Keratinocyte (primary cell): ENCODE results near the gene TNRC6A. TPM values are rescaled to one million over a fixed set of nuclear protein-coding genes. Genes with fewer than 3 reads are reported as not detected.

Experiments used
- DNase-seq: peaks from one replicate; pipeline ENCODE4 v3.0.0-alpha.2; 2011; ENCODE audit warnings: low read depth, missing footprints, low spot score
- FAIRE-seq: peaks from 2 replicates; lab custom pipeline; 2011; peaks lifted over from hg19 to GRCh38; lab: Jason Lieb, UNC
- H2AFZ ChIP-seq: 2 replicates; pipeline ENCODE4 v1.6.0; 2012; ENCODE audit warnings: low read length, control low read depth, inconsistent platforms; ENCODE audit not compliant: control insufficient read depth
- H3K27ac ChIP-seq: 2 replicates; pipeline ENCODE4 v1.5.1; 2011; ENCODE audit warnings: low read length; ENCODE audit not compliant: control insufficient read depth, insufficient read depth
- H3K27me3 ChIP-seq: 3 replicates; pipeline ENCODE4 v1.6.0; 2011; ENCODE audit warnings: low read length; ENCODE audit not compliant: control insufficient read depth, insufficient read depth; ENCODE audit errors: extremely low read depth
- H3K36me3 ChIP-seq, 2 experiments: 2 replicates in 1 of 2; 3 replicates in 1 of 2; pipeline ENCODE4 v1.5.1; 2011; ENCODE audit warnings: low read length in 2 of 2, mild to moderate bottlenecking in 1 of 2; ENCODE audit not compliant: control insufficient read depth in 2 of 2, insufficient read depth in 2 of 2; ENCODE audit errors: extremely low read depth in 1 of 2
- H3K4me1 ChIP-seq: 3 replicates; pipeline ENCODE4 v1.5.1; 2011; ENCODE audit warnings: low read length; ENCODE audit not compliant: control insufficient read depth, insufficient read depth; ENCODE audit errors: extremely low read depth
- H3K4me2 ChIP-seq: 3 replicates; pipeline ENCODE4 v1.6.0; 2011; ENCODE audit warnings: low read depth, low read length; ENCODE audit not compliant: control insufficient read depth, insufficient read depth; ENCODE audit errors: extremely low read depth
- H3K4me3 ChIP-seq, 3 experiments: fragments of 200-600 bp in 1 of 3; sonication (generic) in 1 of 3; 2 replicates in 2 of 3; 3 replicates in 1 of 3; pipeline ENCODE4 v1.5.1; 2011 to 2016; ENCODE audit warnings: low read length in 3 of 3, mild to moderate bottlenecking in 3 of 3, control low read depth in 2 of 3, inconsistent platforms in 1 of 3, low read depth in 1 of 3, mixed read lengths in 1 of 3, mixed run types in 1 of 3, moderate library complexity in 1 of 3; ENCODE audit not compliant: control insufficient read depth in 2 of 3, insufficient read depth in 2 of 3; ENCODE audit errors: extremely low read depth in 1 of 3
- H3K79me2 ChIP-seq: 2 replicates; pipeline ENCODE4 v1.6.0; 2012; ENCODE audit warnings: low read length; ENCODE audit not compliant: control insufficient read depth, insufficient read depth
- H3K9ac ChIP-seq: 3 replicates; pipeline ENCODE4 v1.6.0; 2011; ENCODE audit warnings: low read length; ENCODE audit not compliant: control insufficient read depth, insufficient read depth; ENCODE audit errors: extremely low read depth
- H3K9me1 ChIP-seq: 3 replicates; pipeline ENCODE4 v1.6.0; 2011; ENCODE audit warnings: low read length; ENCODE audit not compliant: control insufficient read depth, insufficient read depth; ENCODE audit errors: extremely low read depth
- H3K9me3 ChIP-seq: 2 replicates; pipeline ENCODE4 v1.5.1; 2012; ENCODE audit warnings: low read depth, low read length; ENCODE audit not compliant: control insufficient read depth
- H4K20me1 ChIP-seq: 3 replicates; pipeline ENCODE4 v1.6.0; 2011; ENCODE audit warnings: low read length; ENCODE audit not compliant: control insufficient read depth, insufficient read depth; ENCODE audit errors: extremely low read depth
- CTCF ChIP-seq, 3 experiments: IDR thresholded peaks in 1 of 3; conservative IDR thresholded peaks in 1 of 3; optimal IDR thresholded peaks in 1 of 3; 2 replicates in 2 of 3; 3 replicates in 1 of 3; pipeline versions ENCODE3 to v1.5.1; 2011; ENCODE audit warnings: low read length in 3 of 3, mild to moderate bottlenecking in 3 of 3, moderate library complexity in 2 of 3, control low read depth in 1 of 3, inconsistent platforms in 1 of 3; ENCODE audit not compliant: insufficient read depth in 2 of 3; ENCODE audit errors: extremely low read depth in 1 of 3
- EZH2 ChIP-seq: IDR thresholded peaks from one replicate; pipeline ENCODE4 v1.6.1; 2012; ENCODE audit warnings: inconsistent platforms, mild to moderate bottlenecking, low read length, moderate library complexity
- dilution Hi-C: fragments of 300-500 bp; cut with MboI; formaldehyde crosslinking; loops from one replicate; pipeline ENCODE4 v1.7.0; 2020; ENCODE audit warnings: low sequenced_read_pairs; ENCODE audit not compliant: extremely low pct_ligation_motif_present
- polyA plus RNA-seq, 5 experiments: library from polyadenylated mRNA; depleted of rRNA in 3 of 5; stranded (reverse) in 3 of 5; stranded (forward) in 1 of 5; unstranded in 1 of 5; fragments of >200 nt; gene quantifications; 1 replicate in 1 of 5; 2 replicates in 3 of 5; 3 replicates in 1 of 5; pipeline versions ENCODE4 v1.2.1 to v1.2.3, GENCODE V29; 2011 to 2012; ENCODE audit warnings: missing spikeins in 2 of 5, low read depth in 1 of 5, low replicate concordance in 1 of 5

The TNRC6A gene
- polyA plus RNA-seq, 1 donor (not counting 4 experiments of a cell fraction or from before 2014, with no cell fraction given), result 23.3 TPM

GRCh38 chr16:24858219-24859041 is 129.0 kb downstream of the TNRC6A start:
- Histone ChIP-seq H3K4me1 (peaks cover 9% of the 10 kb centered on the region), H3K4me2 (no peak overlapping the region), H3K79me2 (no peaks in the 10 kb centered on the region), H3K27me3 (no peaks in the 10 kb centered on the region), H3K4me3 (no peak overlapping the region), H3K27ac (no peak overlapping the region), H3K9me1 (no peaks in the 10 kb centered on the region), H2AFZ (no peak overlapping the region), H4K20me1 (no peaks in the 10 kb centered on the region), H3K36me3 (no peaks in the 10 kb centered on the region), H3K9me3 (no peaks in the 10 kb centered on the region), H3K9ac (no peak overlapping the region)
- DNase-seq (no peak), FAIRE-seq (no peak)
- TF ChIP-seq CTCF (optimal IDR thresholded peaks at IDR 0.05 in 1 of 3, IDR thresholded peaks at IDR 0.05 in 1 of 3, conservative IDR thresholded peaks at IDR 0.05 in 1 of 3; ENCODE audit: extremely low read depth in 1 of 3, insufficient read depth in 2 of 3, low read length in 3 of 3) (no peak), EZH2 (no peak)
- dilution Hi-C loops, result no loop called here

- TF ChIP-seq CTCF (optimal IDR thresholded peaks at IDR 0.05 in 1 of 3, IDR thresholded peaks at IDR 0.05 in 1 of 3, conservative IDR thresholded peaks at IDR 0.05 in 1 of 3; ENCODE audit: extremely low read depth in 1 of 3, insufficient read depth in 2 of 3, low read length in 3 of 3) (no peak), EZH2 (no peak)
- H3K27me3 ChIP-seq, result no peaks in the 10 kb centered on the region
- no peak overlapping the region for H3K9ac ChIP-seq
- no peak overlapping the region for H2AFZ ChIP-seq
- no peak overlapping the region for H3K27ac ChIP-seq
- no peak for FAIRE-seq
- no peak overlapping the region for H3K4me3 ChIP-seq
- no peaks in the 10 kb centered on the region for H3K36me3 ChIP-seq
- no peaks in the 10 kb centered on the region for H4K20me1 ChIP-seq
- H3K9me1 ChIP-seq, result no peaks in the 10 kb centered on the region
- no peaks in the 10 kb centered on the region for H3K9me3 ChIP-seq
- no peak for DNase-seq
- dilution Hi-C loops, result no loop called here
- H3K4me2 ChIP-seq, result no peak overlapping the region
- H3K4me1 ChIP-seq, result no peaks in the 10 kb centered on the region
- no peaks in the 10 kb centered on the region for H3K79me2 ChIP-seq
Measured at GRCh38 chr16:24861461-24861860, 132.0 kb downstream of the TNRC6A start.
